Breast epithelium (tissue), 4 donors: Measurements from ENCODE around the gene GBF1. TPM values are rescaled to one million over a fixed set of nuclear protein-coding genes. Genes with fewer than 3 reads are reported as not detected.
A peak's percentile ranks its signal among the peaks of the same experiment; 100 is the strongest.

Experiments
- DNase-seq, 2 donors: peaks; one replicate each; pipeline ENCODE4 v3.0.0-alpha.2; 2019; ENCODE audit warnings: low spot score in 2 of 2
- H3K27ac ChIP-seq, 2 donors: fragments of 200-600 bp; sonication (generic) in 1 of 2; one replicate each; pipeline ENCODE4 v1.5.1; 2016 to 2019; ENCODE audit warnings: mild to moderate bottlenecking in 1 of 2
- H3K27me3 ChIP-seq, 2 donors: fragments of 200-600 bp; sonication (generic) in 1 of 2; one replicate each; pipeline versions ENCODE4 v1.5.1 to v1.6.0; 2017 to 2019; ENCODE audit warnings: control low read depth in 1 of 2, mild to moderate bottlenecking in 1 of 2
- H3K36me3 ChIP-seq: fragments of 200-600 bp; one replicate; pipeline ENCODE4 v1.5.1; 2019
- H3K4me1 ChIP-seq, 2 donors: fragments of 200-600 bp; sonication (generic); one replicate each; pipeline ENCODE4 v1.5.1; 2016 to 2019; ENCODE audit warnings: control low read depth in 1 of 2
- H3K4me3 ChIP-seq, 3 donors: fragments of 200-600 bp; sonication (generic); 1 replicate in 2 of 3; 2 replicates in 1 of 3; pipeline ENCODE4 v1.5.1; 2016 to 2019; ENCODE audit warnings: mild to moderate bottlenecking in 3 of 3, moderate library complexity in 2 of 3
- H3K9me3 ChIP-seq, 2 donors: fragments of 200-600 bp; sonication (generic) in 1 of 2; one replicate each; pipeline ENCODE4 v1.5.1; 2016 to 2019; ENCODE audit warnings: control low read depth in 1 of 2
- CTCF ChIP-seq, 3 donors: fragments of 450-650 bp; IDR thresholded peaks; one replicate each; pipeline ENCODE4 v1.5.1; 2016 to 2017; ENCODE audit warnings: antibody characterized with exemption in 3 of 3, mild to moderate bottlenecking in 3 of 3, moderate library complexity in 3 of 3
- POLR2A ChIP-seq: fragments of 450-650 bp; IDR thresholded peaks from one replicate; pipeline ENCODE4 v1.6.1; 2016; ENCODE audit warnings: antibody characterized with exemption, mild to moderate bottlenecking, moderate library complexity
- POLR2AphosphoS5 ChIP-seq, 3 donors: sonication (generic); formaldehyde crosslinking; IDR thresholded peaks; one replicate each; pipeline ENCODE4 v1.6.1; 2017; ENCODE audit warnings: antibody characterized with exemption in 3 of 3
- intact Hi-C: fragments of 100-400 bp; cut with DNase I; formaldehyde crosslinking; loops from one replicate; pipeline ENCODE4 v1.15.1; 2023; ENCODE audit warnings: low total_unique reads
- total RNA-seq, 3 donors: library from RNA; depleted of rRNA; stranded (reverse); fragments of >200 nt; gene quantifications; one replicate each; pipeline ENCODE4 v1.1.0, GENCODE V29; 2016

The GBF1 gene
- total RNA-seq, 3 donors from 2014 or later: 25.8 to 32.1 (median 25.9) TPM

- intact Hi-C loops: no loop called here
- H3K4me1 ChIP-seq: no peaks in the 10 kb centered on the region
- peak overlapping the region in 2 of 3 donors; percentile 56 to 65 for H3K4me3 ChIP-seq
- TF ChIP-seq POLR2AphosphoS5 (IDR thresholded peaks at IDR 0.05): no peak
- no peak for TF ChIP-seq POLR2A
- TF ChIP-seq CTCF (IDR thresholded peaks at IDR 0.05): no peak
- no peaks in the 10 kb centered on the region for H3K36me3 ChIP-seq
- H3K27me3 ChIP-seq: peaks cover 2 to 69% of the 10 kb centered on the region in 2 donors
- no peaks in the 10 kb centered on the region for H3K9me3 ChIP-seq
- H3K27ac ChIP-seq: peak overlapping the region in 1 of 2 donors; percentile 32
- DNase-seq: no peak
Measured at GRCh38 chr10:102410429-102411073, 165.2 kb downstream of the GBF1 start.

GRCh38 chr10:102411341-102412255 lies 166.3 kb downstream of the GBF1 start:
- no peak for DNase-seq
- Histone ChIP-seq H3K4me1 (no peaks in the 10 kb centered on the region), H3K36me3 (no peaks in the 10 kb centered on the region), H3K27me3 (peaks cover 2 to 78% of the 10 kb centered on the region in 2 donors), H3K9me3 (no peaks in the 10 kb centered on the region), H3K27ac (no peak overlapping the region), H3K4me3 (no peak overlapping the region)
- intact Hi-C loops: no loop called here
- TF ChIP-seq POLR2A (no peak), CTCF (IDR thresholded peaks at IDR 0.05) (no peak), POLR2AphosphoS5 (IDR thresholded peaks at IDR 0.05) (no peak)

- TF ChIP-seq POLR2AphosphoS5 (IDR thresholded peaks at IDR 0.05): no peak
- no peak for TF ChIP-seq POLR2A
- no peak for TF ChIP-seq CTCF (IDR thresholded peaks at IDR 0.05)
- no peak for DNase-seq
- no peaks in the 10 kb centered on the region for H3K9me3 ChIP-seq
- intact Hi-C loops: no loop called here
- no peak overlapping the region for H3K27ac ChIP-seq
- no peaks in the 10 kb centered on the region for H3K4me1 ChIP-seq
- H3K27me3 ChIP-seq: peaks cover 2 to 84% of the 10 kb centered on the region in 2 donors
- no peaks in the 10 kb centered on the region for H3K36me3 ChIP-seq
- no peak overlapping the region for H3K4me3 ChIP-seq
Measured at GRCh38 chr10:102412293-102412692, 167.0 kb downstream of the GBF1 start.

GRCh38 chr10:102413053-102413705 lies 167.8 kb downstream of the GBF1 start:
- Histone ChIP-seq H3K27me3 (peaks cover 2 to 83% of the 10 kb centered on the region in 2 donors), H3K36me3 (no peaks in the 10 kb centered on the region), H3K9me3 (no peaks in the 10 kb centered on the region), H3K4me3 (no peak overlapping the region), H3K27ac (no peak overlapping the region), H3K4me1 (no peaks in the 10 kb centered on the region)
- intact Hi-C loops: no loop called here
- TF ChIP-seq CTCF (IDR thresholded peaks at IDR 0.05) (no peak), POLR2A (no peak), POLR2AphosphoS5 (IDR thresholded peaks at IDR 0.05) (no peak)
- DNase-seq: no peak
